ENCODE data around the gene MEGF11. TPM values are rescaled to one million over a fixed set of nuclear protein-coding genes. Genes with fewer than 3 reads are reported as not detected.

The MEGF11 gene
- total and polyA plus RNA-seq, 10 donors = 0.02 to 0.61 (median 0.23) TPM; not detected in 4

DNA sequence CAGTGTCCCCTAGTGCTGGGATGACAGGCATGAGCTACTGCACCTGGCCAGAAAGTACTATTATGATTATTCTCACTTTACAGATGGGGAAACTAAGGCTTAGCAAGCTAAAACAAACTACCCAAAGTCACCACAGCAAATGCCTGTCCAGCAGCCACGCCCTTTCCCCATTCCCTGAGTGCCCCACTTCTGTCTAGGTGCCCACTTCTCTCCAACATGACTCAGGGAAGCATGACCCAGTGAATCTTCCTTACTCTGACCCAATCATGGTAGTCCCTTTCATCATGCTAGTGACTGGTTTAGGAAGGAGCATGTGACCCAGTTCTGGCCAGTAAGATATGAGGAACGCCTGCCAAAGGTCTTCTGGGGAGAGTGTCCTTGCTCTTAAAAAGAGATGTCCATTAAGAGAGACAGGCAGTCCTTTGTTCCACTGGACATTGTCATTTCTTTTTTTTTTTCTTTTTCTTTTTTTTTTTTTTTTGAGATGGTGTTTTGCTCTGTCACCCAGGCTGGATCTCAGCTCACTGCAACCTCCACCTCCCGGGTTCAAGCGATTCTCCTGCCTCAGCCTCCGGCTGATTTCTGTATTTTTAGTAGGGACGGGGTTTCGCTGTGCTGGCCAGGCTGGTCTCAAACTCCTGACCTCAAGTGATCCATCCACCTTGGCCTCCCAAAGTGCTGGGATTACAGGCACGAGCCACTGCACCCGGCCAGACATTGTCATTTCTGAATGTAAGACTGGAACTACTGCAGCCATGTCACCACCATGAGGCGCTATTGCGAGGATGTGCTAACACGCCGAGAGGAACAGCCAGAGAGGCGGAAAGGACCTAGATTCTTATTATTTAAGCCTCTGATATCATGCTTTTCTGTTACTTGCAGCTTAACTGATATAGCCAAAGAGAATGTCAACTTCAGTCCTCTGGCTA is 19.8 kb downstream of the MEGF11 start:
- Histone ChIP-seq H3K36me3 (no peaks in the 10 kb centered on the region), H3K27me3 (replicated peaks in 1 of 7) (peaks cover 0 to 41% (median 0%) of the 10 kb centered on the region in 7 donors), H3K4me1 (no peaks in the 10 kb centered on the region), H3K27ac (no peak overlapping the region), H3K4me3 (no peak overlapping the region), H3K9me3 (no peaks in the 10 kb centered on the region)
- TF ChIP-seq, protein P1, sequence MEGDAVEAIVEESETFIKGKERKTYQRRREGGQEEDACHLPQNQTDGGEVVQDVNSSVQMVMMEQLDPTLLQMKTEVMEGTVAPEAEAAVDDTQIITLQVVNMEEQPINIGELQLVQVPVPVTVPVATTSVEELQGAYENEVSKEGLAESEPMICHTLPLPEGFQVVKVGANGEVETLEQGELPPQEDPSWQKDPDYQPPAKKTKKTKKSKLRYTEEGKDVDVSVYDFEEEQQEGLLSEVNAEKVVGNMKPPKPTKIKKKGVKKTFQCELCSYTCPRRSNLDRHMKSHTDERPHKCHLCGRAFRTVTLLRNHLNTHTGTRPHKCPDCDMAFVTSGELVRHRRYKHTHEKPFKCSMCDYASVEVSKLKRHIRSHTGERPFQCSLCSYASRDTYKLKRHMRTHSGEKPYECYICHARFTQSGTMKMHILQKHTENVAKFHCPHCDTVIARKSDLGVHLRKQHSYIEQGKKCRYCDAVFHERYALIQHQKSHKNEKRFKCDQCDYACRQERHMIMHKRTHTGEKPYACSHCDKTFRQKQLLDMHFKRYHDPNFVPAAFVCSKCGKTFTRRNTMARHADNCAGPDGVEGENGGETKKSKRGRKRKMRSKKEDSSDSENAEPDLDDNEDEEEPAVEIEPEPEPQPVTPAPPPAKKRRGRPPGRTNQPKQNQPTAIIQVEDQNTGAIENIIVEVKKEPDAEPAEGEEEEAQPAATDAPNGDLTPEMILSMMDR (IDR thresholded peaks at IDR 0.05 in 8 of 11, conservative IDR thresholded peaks at IDR 0.05 in 3 of 11) = no peak
- TF ChIP-seq POLR2A (IDR thresholded peaks at IDR 0.05) (no peak), POLR2AphosphoS5 (IDR thresholded peaks at IDR 0.05) (no peak)
- intact Hi-C loops (cut with DNase I; ENCODE audit: low total_unique reads) = no loop called here
- WGBS, 5 donors = 82 to 88% (median 88%) methylated on average over 14 of the region's 14 CpGs
- peak; percentile 38 for DNase-seq

DNA sequence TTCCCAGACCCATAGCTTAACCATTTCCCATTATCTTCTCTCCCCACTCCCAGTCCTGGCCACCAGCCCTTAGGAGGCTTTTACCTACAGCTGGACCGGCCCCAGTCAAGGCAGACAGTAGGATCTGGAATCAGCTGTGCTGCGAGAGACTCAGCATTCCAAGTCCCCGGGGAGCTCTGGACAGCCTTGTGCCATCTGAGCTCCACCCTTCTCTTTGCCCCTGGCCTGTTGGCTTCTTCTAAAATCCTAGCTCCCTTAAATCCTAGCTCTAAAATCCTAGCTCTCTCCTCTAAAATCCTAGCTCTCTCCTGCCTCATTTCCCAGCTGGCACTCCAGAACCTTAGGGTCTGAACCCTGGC is 21.3 kb downstream of the MEGF11 start:
- H3K9me3 ChIP-seq = no peaks in the 10 kb centered on the region
- 61 to 91% (median 82%) methylated on average over 3 of the region's 3 CpGs for WGBS, 5 donors
- H3K4me1 ChIP-seq = no peaks in the 10 kb centered on the region
- intact Hi-C loops (cut with DNase I; ENCODE audit: low total_unique reads) = no loop called here
- H3K4me3 ChIP-seq = no peak overlapping the region
- no peaks in the 10 kb centered on the region for H3K36me3 ChIP-seq
- TF ChIP-seq, protein P1 (IDR thresholded peaks at IDR 0.05 in 8 of 11, conservative IDR thresholded peaks at IDR 0.05 in 3 of 11) = no peak
- no peak for TF ChIP-seq POLR2AphosphoS5 (IDR thresholded peaks at IDR 0.05)
- no peak for TF ChIP-seq POLR2A (IDR thresholded peaks at IDR 0.05)
- H3K27ac ChIP-seq = no peak overlapping the region
- no peak for DNase-seq
- peaks cover 0 to 33% (median 0%) of the 10 kb centered on the region in 7 donors for H3K27me3 ChIP-seq (replicated peaks in 1 of 7)

GRCh38 chr15:66231394-66232266 is 21.9 kb downstream of the MEGF11 start:
- H3K9me3 ChIP-seq = no peaks in the 10 kb centered on the region
- peaks cover 0 to 28% (median 0%) of the 10 kb centered on the region in 7 donors for H3K27me3 ChIP-seq (replicated peaks in 1 of 7)
- no peaks in the 10 kb centered on the region for H3K36me3 ChIP-seq
- H3K27ac ChIP-seq = no peak overlapping the region
- H3K4me3 ChIP-seq = no peak overlapping the region
- WGBS, 5 donors = 80 to 92% (median 83%) methylated on average over 7 to 8 of the region's 8 CpGs
- intact Hi-C loops (cut with DNase I; ENCODE audit: low total_unique reads) = no loop called here
- no peak for TF ChIP-seq POLR2AphosphoS5 (IDR thresholded peaks at IDR 0.05)
- TF ChIP-seq, protein P1 (IDR thresholded peaks at IDR 0.05 in 8 of 11, conservative IDR thresholded peaks at IDR 0.05 in 3 of 11) = no peak
- no peak for TF ChIP-seq POLR2A (IDR thresholded peaks at IDR 0.05)
- H3K4me1 ChIP-seq = no peaks in the 10 kb centered on the region
- DNase-seq = peak; percentile 41
